GM03348 (cell line): Measurements from ENCODE around the gene FNDC3B.

Experiments
- DNase-seq: peaks from one replicate; pipeline ENCODE4 v3.0.0; 2012; ENCODE audit warnings: low spot score

FNDC3B gene

GRCh38 chr3:172310428-172310760 lies 271.0 kb downstream of the FNDC3B start:
- no peak for DNase-seq

GRCh38 chr3:172311217-172311616 lies 271.8 kb downstream of the FNDC3B start:
- no peak for DNase-seq

- DNase-seq = peak; percentile 42
Observed at GRCh38 chr3:172312001-172312400, 272.6 kb downstream of the FNDC3B start.

- no peak for DNase-seq
Observed at GRCh38 chr3:172312711-172313110, 273.3 kb downstream of the FNDC3B start.

GRCh38 chr3:172313671-172314070 lies 274.3 kb downstream of the FNDC3B start:
- DNase-seq = no peak

GRCh38 chr3:172314591-172315160 lies 275.3 kb downstream of the FNDC3B start:
- DNase-seq = no peak

GRCh38 chr3:172315401-172316091 lies 276.2 kb downstream of the FNDC3B start:
- no peak for DNase-seq

- no peak for DNase-seq
Observed at GRCh38 chr3:172316758-172317157, 277.4 kb downstream of the FNDC3B start.

GRCh38 chr3:172317481-172317880 lies 278.1 kb downstream of the FNDC3B start:
- DNase-seq = no peak

- DNase-seq = peak; percentile 88
Observed at GRCh38 chr3:172317984-172318383, 278.6 kb downstream of the FNDC3B start.

GRCh38 chr3:172319595-172319994 lies 280.2 kb downstream of the FNDC3B start:
- no peak for DNase-seq

GRCh38 chr3:172320468-172320867 lies 281.1 kb downstream of the FNDC3B start:
- no peak for DNase-seq

GRCh38 chr3:172321035-172321434 lies 281.7 kb downstream of the FNDC3B start:
- no peak for DNase-seq

GRCh38 chr3:172323894-172324610 lies 284.7 kb downstream of the FNDC3B start:
- DNase-seq = peak; percentile 55

GRCh38 chr3:172324611-172325203 lies 285.3 kb downstream of the FNDC3B start:
- DNase-seq = no peak

- DNase-seq = no peak
Observed at GRCh38 chr3:172325461-172325860, 286.1 kb downstream of the FNDC3B start.

- no peak for DNase-seq
Observed at GRCh38 chr3:172326993-172327392, 287.6 kb downstream of the FNDC3B start.

- no peak for DNase-seq
Observed at GRCh38 chr3:172328282-172328681, 288.9 kb downstream of the FNDC3B start.

GRCh38 chr3:172329070-172329469 lies 289.7 kb downstream of the FNDC3B start:
- no peak for DNase-seq

- DNase-seq = no peak
Observed at GRCh38 chr3:172330413-172330812, 291.0 kb downstream of the FNDC3B start.

GRCh38 chr3:172332256-172333041 lies 293.1 kb downstream of the FNDC3B start:
- peak; percentile 75 for DNase-seq

GRCh38 chr3:172333042-172333377 lies 293.6 kb downstream of the FNDC3B start:
- DNase-seq = no peak
